Stomach (tissue), 9 donors: ENCODE measurements around the gene TTC24. TPM values are rescaled to one million over a fixed set of nuclear protein-coding genes. Genes with fewer than 3 reads are reported as not detected.
"Not testable (repeated sequence)": the region's sequence is repeated elsewhere in the genome, so short reads cannot be mapped to it uniquely, and the experiment has no call there.

Experiments used
- DNase-seq, 2 donors: peaks; one replicate each; pipeline versions ENCODE4 v3.0.0 to v3.0.0-alpha.2; 2013 to 2019
- H3K27ac ChIP-seq, 5 donors: fragments of 200-600 bp in 4 of 5; sonication (generic) in 4 of 5; one replicate each; pipeline ENCODE4 v1.5.1; 2013 to 2019; ENCODE audit warnings: mild to moderate bottlenecking in 1 of 5, moderate library complexity in 1 of 5
- H3K27me3 ChIP-seq, 3 donors: fragments of 200-600 bp; sonication (generic); one replicate each; pipeline ENCODE4 v1.5.1; 2017 to 2019; ENCODE audit warnings: mixed run types in 1 of 3
- H3K36me3 ChIP-seq, 4 donors: fragments of 200-600 bp; sonication (generic); 1 replicate in 3 of 4; 2 replicates in 1 of 4; pipeline ENCODE4 v1.5.1; 2016 to 2019
- H3K4me1 ChIP-seq, 4 donors: fragments of 200-600 bp; sonication (generic); one replicate each; pipeline ENCODE4 v1.5.1; 2016 to 2019
- H3K4me3 ChIP-seq, 4 donors: fragments of 200-600 bp; sonication (generic) in 3 of 4; one replicate each; pipeline ENCODE4 v1.5.1; 2016 to 2019; ENCODE audit warnings: mild to moderate bottlenecking in 1 of 4
- H3K9me3 ChIP-seq, 4 donors: fragments of 200-600 bp; sonication (generic); one replicate each; pipeline ENCODE4 v1.5.1; 2016 to 2019
- CTCF ChIP-seq, 7 experiments: fragments of 450-650 bp in 4 of 7; fragments of 200-600 bp in 3 of 7; sonication (generic) in 3 of 7; IDR thresholded peaks; one replicate each; pipeline ENCODE4 v1.5.1; 2016 to 2019; ENCODE audit warnings: antibody characterized with exemption in 7 of 7, control low read depth in 2 of 7, mild to moderate bottlenecking in 1 of 7
- EP300 ChIP-seq: sonication (generic); formaldehyde crosslinking; IDR thresholded peaks from one replicate; pipeline ENCODE4 v1.6.1; 2017; ENCODE audit warnings: antibody characterized with exemption
- POLR2A ChIP-seq, 4 donors: fragments of 450-650 bp; IDR thresholded peaks; one replicate each; pipeline ENCODE4 v1.6.1; 2016; ENCODE audit warnings: antibody characterized with exemption in 4 of 4, control low read depth in 2 of 4, mild to moderate bottlenecking in 1 of 4, moderate library complexity in 1 of 4
- POLR2AphosphoS5 ChIP-seq, 3 donors: sonication (generic); formaldehyde crosslinking; IDR thresholded peaks; one replicate each; pipeline ENCODE4 v1.6.1; 2016; ENCODE audit warnings: antibody characterized with exemption in 3 of 3
- WGBS, 5 donors: extraction: QIAGEN DNeasy Blood & Tissue Kit in 3 of 5; methylation state at CpG; one replicate each; pipeline versions ENCODE4 v1.1.5 to v1.1.7; 2013 to 2018; 5-methylcytosine and 5-hydroxymethylcytosine counted together
- intact Hi-C: fragments of 100-400 bp; cut with DNase I; formaldehyde crosslinking; loops from one replicate; pipeline ENCODE4 v1.15.1; 2023; ENCODE audit warnings: low total_unique reads
- polyA plus RNA-seq, 3 donors: library from polyadenylated mRNA; stranded (reverse); fragments of 200-250 nt; gene quantifications; one replicate each; pipeline ENCODE4 v1.2.3, GENCODE V29; 2013
- total RNA-seq, 5 donors: library from RNA; depleted of rRNA; stranded (reverse); fragments of >200 nt; gene quantifications; one replicate each; pipeline versions ENCODE4 v1.1.0 to v1.2.3, GENCODE V29; 2014 to 2016
- donor health status: healthy with polysubstance abuse.
- donor health status: Bipolar disorder and iron deficiency.
- donor health status: healthy.

TTC24 gene
- total and polyA plus RNA-seq, 8 donors = 0.55 TPM; not detected in 7

- Histone ChIP-seq H3K27ac (peak overlapping the region in 1 of 5 donors; percentile 24), H3K36me3 (no peaks in the 10 kb centered on the region), H3K4me3 (peak overlapping the region; percentile 34 to 54 (median 36)), H3K9me3 (no peaks in the 10 kb centered on the region), H3K4me1 (peaks cover 23 to 27% (median 26%) of the 10 kb centered on the region in 4 donors), H3K27me3 (peaks cover 21 to 97% (median 60%) of the 10 kb centered on the region in 3 donors)
- peak; percentile 61 to 81 for DNase-seq
- 0 to 2% (median 1%) methylated on average over 20 to 45 of the region's 45 CpGs for whole genome bisulfite sequencing, 5 donors
- intact Hi-C loops = no loop called here
- no peak for TF ChIP-seq POLR2AphosphoS5 (IDR thresholded peaks at IDR 0.05)
- no peak for TF ChIP-seq EP300
- TF ChIP-seq CTCF (IDR thresholded peaks at IDR 0.05) = peak in 5 of 7 experiments; percentile 38 to 84 (median 70)
- TF ChIP-seq POLR2A (IDR thresholded peaks at IDR 0.05) = no peak
Measured at GRCh38 chr1:156625436-156626078, 46.0 kb downstream of the TTC24 start.

- Histone ChIP-seq H3K4me3 (peak overlapping the region in 1 of 4 donors; percentile 54), H3K27me3 (peaks cover 21 to 97% (median 63%) of the 10 kb centered on the region in 3 donors)
- intact Hi-C loops = no loop called here
Measured at GRCh38 chr1:156626079-156626438, 46.5 kb downstream of the TTC24 start.

GRCh38 chr1:156627313-156627880 lies 47.9 kb downstream of the TTC24 start:
- H3K4me3 ChIP-seq = no peak overlapping the region
- intact Hi-C loops = no loop called here
- 49 to 79% (median 76%) methylated on average over 2 of the region's 2 CpGs for WGBS, 5 donors
- peaks cover 23 to 27% (median 26%) of the 10 kb centered on the region in 4 donors for H3K4me1 ChIP-seq
- peaks cover 21 to 97% (median 59%) of the 10 kb centered on the region in 3 donors for H3K27me3 ChIP-seq
- H3K9me3 ChIP-seq = no peaks in the 10 kb centered on the region
- peak; percentile 43 to 62 for DNase-seq
- no peaks in the 10 kb centered on the region for H3K36me3 ChIP-seq
- TF ChIP-seq POLR2A (IDR thresholded peaks at IDR 0.05) (no peak), EP300 (no peak), CTCF (IDR thresholded peaks at IDR 0.05) (peak in 5 of 7 experiments; percentile 22 to 61 (median 56))
- no peak overlapping the region for H3K27ac ChIP-seq

More at GRCh38 chr1:156626079-156626438, 46.5 kb downstream of the TTC24 start:
- WGBS, 5 donors = 39 to 46% (median 43%) methylated on average over 4 of the region's 4 CpGs
- TF ChIP-seq POLR2AphosphoS5 (IDR thresholded peaks at IDR 0.05) = no peak
- no peak for TF ChIP-seq CTCF (IDR thresholded peaks at IDR 0.05)
- no peak for TF ChIP-seq EP300
- TF ChIP-seq POLR2A (IDR thresholded peaks at IDR 0.05) = no peak
- no peak for DNase-seq
- Histone ChIP-seq H3K36me3 (no peaks in the 10 kb centered on the region), H3K27ac (no peak overlapping the region), H3K9me3 (no peaks in the 10 kb centered on the region), H3K4me1 (peaks cover 23 to 27% (median 26%) of the 10 kb centered on the region in 4 donors)

GRCh38 chr1:156629823-156630449 lies 50.4 kb downstream of the TTC24 start:
- no peaks in the 10 kb centered on the region for H3K9me3 ChIP-seq
- TF ChIP-seq POLR2A (IDR thresholded peaks at IDR 0.05) (no peak), POLR2AphosphoS5 (IDR thresholded peaks at IDR 0.05) (no peak), EP300 (no peak), CTCF (IDR thresholded peaks at IDR 0.05) (no peak)
- intact Hi-C loops = no loop called here
- H3K36me3 ChIP-seq = no peaks in the 10 kb centered on the region
- 66 to 75% (median 71%) methylated on average over 8 of the region's 8 CpGs for WGBS, 5 donors
- peaks cover 5 to 97% (median 46%) of the 10 kb centered on the region in 3 donors for H3K27me3 ChIP-seq
- DNase-seq = no peak
- peaks cover 8 to 13% (median 11%) of the 10 kb centered on the region in 4 donors for H3K4me1 ChIP-seq
- H3K4me3 ChIP-seq = no peak overlapping the region
- no peak overlapping the region for H3K27ac ChIP-seq

- DNase-seq, H3K27ac ChIP-seq, H3K4me1 ChIP-seq, H3K4me3 ChIP-seq, H3K36me3 ChIP-seq, H3K9me3 ChIP-seq, intact Hi-C loops: not testable (repeated sequence)
- 41 to 54% (median 44%) methylated on average over 9 of the region's 9 CpGs for WGBS, 5 donors
- peaks cover 0 to 97% (median 39%) of the 10 kb centered on the region in 3 donors for H3K27me3 ChIP-seq
Measured at GRCh38 chr1:156631152-156631551, 51.6 kb downstream of the TTC24 start.
